ENCODE data around the gene MYL6B.

Gene MYL6B

DNA sequence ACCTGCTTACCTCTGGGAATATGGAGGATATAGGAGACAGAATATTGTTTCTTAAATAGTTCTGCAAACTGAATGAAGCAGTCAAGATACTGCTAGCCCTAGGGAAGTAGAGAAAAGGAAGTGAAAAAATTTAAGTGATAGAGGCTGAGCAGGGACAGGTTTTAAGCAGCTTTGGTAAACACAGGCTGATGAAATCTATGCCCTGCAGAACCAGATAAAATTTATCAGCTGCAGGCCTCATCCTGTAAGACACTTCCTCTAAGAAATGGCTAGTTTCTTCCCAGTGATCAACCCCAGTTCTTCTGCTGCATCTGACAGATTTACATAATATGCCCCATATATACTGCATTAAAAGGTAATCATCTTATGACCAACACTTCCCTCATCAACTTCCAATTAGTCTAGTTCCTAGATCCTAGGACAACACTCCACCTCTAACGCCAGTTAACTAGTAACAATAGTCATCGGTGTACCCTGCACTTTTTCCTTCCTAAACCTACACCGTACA lies 25.6 kb upstream of the MYL6B start:
- no peak for TF ChIP-seq POLR2A (IDR thresholded peaks at IDR 0.05; ENCODE audit: extremely low read depth, insufficient read length)
- no peak for TF ChIP-seq CTCF (IDR thresholded peaks at IDR 0.05; ENCODE audit: low read depth, low read length)
- TF ChIP-seq MYC (IDR thresholded peaks at IDR 0.05; ENCODE audit: low read depth, low read length): no peak
- TF ChIP-seq MAX (IDR thresholded peaks at IDR 0.05; ENCODE audit: low read depth, low read length): no peak
- H3K4me3 ChIP-seq (ENCODE audit: low read depth, low read length): peak overlapping the region; percentile 59
- peak; percentile 83 for DNase-seq (ENCODE audit: low read depth)

DNA sequence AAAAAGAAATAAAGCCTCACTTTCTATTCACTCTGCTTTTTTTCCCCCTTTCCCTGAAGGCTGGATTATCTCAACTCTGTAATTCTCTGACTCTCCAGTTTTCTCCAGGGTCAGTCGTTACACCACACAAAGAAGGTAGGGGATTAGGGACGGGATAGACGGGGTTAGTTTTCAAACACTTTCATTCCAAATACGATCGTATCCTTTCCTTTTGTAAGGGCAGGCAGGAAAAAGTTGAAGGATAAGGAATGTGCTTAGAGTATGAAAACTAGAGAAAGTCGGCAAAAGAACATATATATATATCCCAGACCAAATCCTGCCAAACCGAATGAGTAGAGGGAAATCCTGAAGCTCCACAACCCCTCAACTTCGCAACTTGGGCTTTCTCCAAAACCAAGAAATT lies 24.9 kb upstream of the MYL6B start:
- peak overlapping the region; percentile 59 for H3K4me3 ChIP-seq (ENCODE audit: low read depth, low read length)
- TF ChIP-seq MYC (IDR thresholded peaks at IDR 0.05; ENCODE audit: low read depth, low read length): no peak
- TF ChIP-seq CTCF (IDR thresholded peaks at IDR 0.05; ENCODE audit: low read depth, low read length): no peak
- no peak for TF ChIP-seq POLR2A (IDR thresholded peaks at IDR 0.05; ENCODE audit: extremely low read depth, insufficient read length)
- TF ChIP-seq MAX (IDR thresholded peaks at IDR 0.05; ENCODE audit: low read depth, low read length): no peak
- no peak for DNase-seq (ENCODE audit: low read depth)

DNA sequence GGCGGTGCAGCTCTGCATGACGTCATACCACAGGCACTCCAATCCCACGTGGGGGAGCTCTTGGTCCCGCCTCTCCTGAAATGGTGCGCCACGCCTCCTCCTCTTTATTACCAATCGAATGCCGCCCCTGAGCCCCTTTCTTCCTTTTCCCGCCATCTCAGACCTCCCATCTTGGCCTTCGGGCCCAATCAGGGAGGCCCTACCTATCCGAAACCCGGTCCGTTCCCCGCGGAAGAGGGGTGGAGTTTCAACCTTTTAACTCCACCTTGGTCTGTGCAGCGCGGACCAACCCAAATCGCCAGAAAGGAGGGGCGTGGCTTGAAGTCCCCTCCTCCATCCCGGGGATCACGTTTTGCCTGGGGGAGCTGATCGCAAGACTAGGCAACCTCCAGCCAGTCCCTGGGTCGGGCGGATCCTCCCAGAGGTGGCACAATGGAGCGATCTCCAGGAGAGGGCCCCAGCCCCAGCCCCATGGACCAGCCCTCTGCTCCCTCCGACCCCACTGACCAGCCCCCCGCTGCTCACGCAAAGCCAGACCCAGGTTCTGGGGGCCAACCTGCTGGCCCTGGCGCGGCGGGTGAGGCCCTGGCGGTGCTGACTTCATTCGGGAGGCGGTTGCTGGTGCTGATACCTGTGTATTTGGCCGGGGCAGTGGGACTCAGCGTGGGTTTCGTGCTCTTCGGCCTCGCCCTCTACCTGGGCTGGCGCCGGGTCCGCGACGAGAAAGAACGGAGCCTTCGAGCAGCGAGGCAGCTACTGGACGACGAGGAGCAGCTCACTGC lies 24.3 kb upstream of the MYL6B start, which contains the start of gene ESYT1:
Gene ESYT1 (plus strand): TSS at position 380 of the 782 bp plus-strand sequence. CDS start 53 bp downstream, at position 433.
- peak within 1 kb of the TSS; percentile 94 for H3K4me3 ChIP-seq (ENCODE audit: low read depth, low read length)
- peak; percentile 100 for DNase-seq (ENCODE audit: low read depth)
- peak; percentile 77 for TF ChIP-seq MYC (IDR thresholded peaks at IDR 0.05; ENCODE audit: low read depth, low read length)
- TF ChIP-seq MAX (IDR thresholded peaks at IDR 0.05; ENCODE audit: low read depth, low read length): peak; percentile 91
- peak; percentile 92 for TF ChIP-seq POLR2A (IDR thresholded peaks at IDR 0.05; ENCODE audit: extremely low read depth, insufficient read length)
- TF ChIP-seq CTCF (IDR thresholded peaks at IDR 0.05; ENCODE audit: low read depth, low read length): no peak

DNA sequence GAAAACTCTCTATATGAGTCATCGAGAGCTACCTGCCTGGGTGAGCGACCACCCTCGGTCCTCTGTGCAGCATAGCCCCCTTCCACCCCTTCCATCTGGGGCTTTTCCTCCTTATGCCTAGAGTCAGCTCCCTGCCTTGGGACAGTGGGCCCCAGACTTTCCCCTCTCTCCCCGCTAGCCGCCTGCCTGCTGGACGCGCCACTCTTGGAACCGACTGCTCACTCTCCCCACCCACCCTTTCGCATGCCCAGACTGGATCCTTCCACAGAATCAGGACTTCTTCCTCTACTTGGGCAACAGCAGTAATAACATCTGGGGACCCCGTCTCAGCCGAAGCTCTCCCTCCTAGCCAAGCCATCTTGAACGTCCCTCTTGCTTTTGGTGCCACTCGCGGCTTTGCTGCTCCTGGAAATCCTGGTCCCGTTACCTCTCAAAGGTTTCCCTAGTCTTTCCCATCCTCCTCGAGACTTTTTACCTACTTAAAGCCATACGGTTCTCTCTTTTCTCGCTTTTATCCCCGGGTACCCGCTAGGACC lies 23.6 kb upstream of the MYL6B start:
- H3K4me3 ChIP-seq (ENCODE audit: low read depth, low read length): peak overlapping the region; percentile 94
- peak; percentile 62 for DNase-seq (ENCODE audit: low read depth)
- no peak for TF ChIP-seq MAX (IDR thresholded peaks at IDR 0.05; ENCODE audit: low read depth, low read length)

- TF ChIP-seq CTCF (IDR thresholded peaks at IDR 0.05; ENCODE audit: low read depth, low read length) (no peak), MAX (IDR thresholded peaks at IDR 0.05; ENCODE audit: low read depth, low read length) (peak; percentile 60; the same call in 1 of the 2 replicates), POLR2A (IDR thresholded peaks at IDR 0.05; ENCODE audit: extremely low read depth, insufficient read length) (peak; percentile 82), MYC (IDR thresholded peaks at IDR 0.05; ENCODE audit: low read depth, low read length) (no peak)
- peak overlapping the region; percentile 94 for H3K4me3 ChIP-seq (ENCODE audit: low read depth, low read length)
- DNase-seq (ENCODE audit: low read depth): peak; percentile 98
These were observed 23.0 kb upstream of the MYL6B start for GRCh38 chr12:56129206-56129941.

All from NB4 (cell line).